Loucy (cell line): ENCODE data around the gene CALU.

Source experiments
- H2AFZ ChIP-seq: fragments of 200-600 bp; sonication (generic); 2 replicates; pipeline ENCODE4 v1.6.0; 2016; ENCODE audit warnings: antibody characterized with exemption, mild to moderate bottlenecking, low read length, moderate library complexity
- H3F3A ChIP-seq: fragments of 200-600 bp; 2 replicates; pipeline ENCODE4 v1.6.0; 2016; ENCODE audit warnings: antibody characterized with exemption, low read depth, mild to moderate bottlenecking
- H3K27me3 ChIP-seq: fragments of 200-600 bp; sonication (generic); 2 replicates; pipeline ENCODE4 v1.6.1; 2014; ENCODE audit warnings: low read length, mild to moderate bottlenecking; ENCODE audit not compliant: insufficient read depth, poor library complexity, severe bottlenecking
- H3K36me3 ChIP-seq: fragments of 200-600 bp; sonication (generic); 2 replicates; pipeline ENCODE4 v1.6.1; 2016; ENCODE audit warnings: low read length; ENCODE audit not compliant: insufficient read depth
- H3K4me1 ChIP-seq: fragments of 200-600 bp; sonication (generic); 2 replicates; pipeline ENCODE4 v1.5.1; 2014; ENCODE audit warnings: low read length, mild to moderate bottlenecking; ENCODE audit not compliant: insufficient read depth, poor library complexity, severe bottlenecking
- H3K4me2 ChIP-seq: fragments of 200-600 bp; sonication (generic); 2 replicates; pipeline ENCODE4 v1.6.0; 2014; ENCODE audit warnings: antibody characterized with exemption, low read length, low read depth, mild to moderate bottlenecking; ENCODE audit not compliant: poor library complexity, severe bottlenecking
- H3K4me3 ChIP-seq: fragments of 200-600 bp; sonication (generic); 2 replicates; pipeline ENCODE4 v1.5.1; 2014; ENCODE audit warnings: low read length, mild to moderate bottlenecking, mixed read lengths; ENCODE audit not compliant: poor library complexity, severe bottlenecking
- H3K79me2 ChIP-seq: fragments of 200-600 bp; sonication (generic); 2 replicates; pipeline ENCODE4 v1.6.1; 2014; ENCODE audit warnings: low read length; ENCODE audit not compliant: insufficient read depth
- H3K9ac ChIP-seq: fragments of 200-600 bp; sonication (generic); 2 replicates; pipeline ENCODE4 v1.6.0; 2014; ENCODE audit warnings: mild to moderate bottlenecking, low read depth, low read length, moderate library complexity; ENCODE audit not compliant: poor library complexity, severe bottlenecking
- H3K9me2 ChIP-seq: fragments of 200-600 bp; sonication (generic); replicated peaks from 2 replicates; pipeline ENCODE4 v1.6.1; 2016; ENCODE audit warnings: low read depth, low read length, mixed read lengths
- H3K9me3 ChIP-seq: fragments of 200-600 bp; sonication (generic); 2 replicates; pipeline ENCODE4 v1.6.1; 2014; ENCODE audit warnings: mild to moderate bottlenecking, antibody characterized with exemption, low read length, low read depth; ENCODE audit not compliant: insufficient read depth
- H4K20me1 ChIP-seq: fragments of 200-600 bp; sonication (generic); 2 replicates; pipeline ENCODE4 v1.6.0; 2014; ENCODE audit warnings: antibody characterized with exemption, low read length, mild to moderate bottlenecking; ENCODE audit not compliant: insufficient read depth, poor library complexity, severe bottlenecking
- CTCF ChIP-seq: fragments of 200-600 bp; sonication (generic); conservative IDR thresholded peaks from 2 replicates; pipeline ENCODE4 v1.5.1; 2014; ENCODE audit warnings: mild to moderate bottlenecking, antibody characterized with exemption, low read length
- EZH2phosphoT487 ChIP-seq: fragments of 200-600 bp; IDR thresholded peaks from 2 replicates; pipeline ENCODE4 v1.6.1; 2018; ENCODE audit warnings: antibody characterized with exemption, mild to moderate bottlenecking, moderate library complexity, borderline replicate concordance

CALU gene

GRCh38 chr7:128724743-128725142 is 14.4 kb upstream of the CALU start:
- Histone ChIP-seq H3K27me3 (no peaks in the 10 kb centered on the region), H3K9me2 (no peaks in the 10 kb centered on the region), H2AFZ (no peak overlapping the region), H3K9me3 (no peaks in the 10 kb centered on the region), H3K9ac (no peak overlapping the region), H3K4me2 (no peak overlapping the region), H3F3A (no peaks in the 10 kb centered on the region), H3K4me1 (no peaks in the 10 kb centered on the region), H3K36me3 (no peaks in the 10 kb centered on the region), H3K4me3 (no peak overlapping the region), H4K20me1 (no peaks in the 10 kb centered on the region), H3K79me2 (no peaks in the 10 kb centered on the region)
- TF ChIP-seq CTCF: no peak
- no peak for TF ChIP-seq EZH2phosphoT487

GRCh38 chr7:128725531-128725930 is 13.6 kb upstream of the CALU start:
- H3K79me2 ChIP-seq: no peaks in the 10 kb centered on the region
- H3K4me1 ChIP-seq: no peaks in the 10 kb centered on the region
- no peaks in the 10 kb centered on the region for H3K9me2 ChIP-seq
- H3K9ac ChIP-seq: no peak overlapping the region
- TF ChIP-seq CTCF (no peak), EZH2phosphoT487 (no peak)
- H3K36me3 ChIP-seq: no peaks in the 10 kb centered on the region
- H3K4me3 ChIP-seq: no peak overlapping the region
- H3K9me3 ChIP-seq: no peaks in the 10 kb centered on the region
- no peaks in the 10 kb centered on the region for H3F3A ChIP-seq
- H4K20me1 ChIP-seq: no peaks in the 10 kb centered on the region
- no peaks in the 10 kb centered on the region for H3K27me3 ChIP-seq
- H2AFZ ChIP-seq: peak overlapping the region; percentile 66
- H3K4me2 ChIP-seq: no peak overlapping the region

GRCh38 chr7:128726059-128726736 is 13.0 kb upstream of the CALU start:
- no peak for TF ChIP-seq EZH2phosphoT487
- no peak for TF ChIP-seq CTCF
- no peaks in the 10 kb centered on the region for H3K79me2 ChIP-seq
- peak overlapping the region; percentile 66 for H2AFZ ChIP-seq
- no peaks in the 10 kb centered on the region for H3K4me1 ChIP-seq
- H3K9ac ChIP-seq: no peak overlapping the region
- H3K36me3 ChIP-seq: no peaks in the 10 kb centered on the region
- H4K20me1 ChIP-seq: no peaks in the 10 kb centered on the region
- no peaks in the 10 kb centered on the region for H3K9me2 ChIP-seq
- no peak overlapping the region for H3K4me2 ChIP-seq
- H3K27me3 ChIP-seq: no peaks in the 10 kb centered on the region
- no peaks in the 10 kb centered on the region for H3K9me3 ChIP-seq
- H3K4me3 ChIP-seq: no peak overlapping the region
- no peaks in the 10 kb centered on the region for H3F3A ChIP-seq
